ENCODE results near the gene CR1L. TPM values are rescaled to one million over a fixed set of nuclear protein-coding genes. Genes with fewer than 3 reads are reported as not detected.
"Not testable (repeated sequence)": the region's sequence is repeated elsewhere in the genome, so short reads cannot be mapped to it uniquely, and the experiment has no call there.

The CR1L gene
- total RNA-seq, 1 donor: 0.21 TPM

GRCh38 chr1:207658408-207658807, 13.5 kb downstream of the CR1L start:
- Histone ChIP-seq H3K4me1 (ENCODE audit: insufficient read depth, low read length) (no peaks in the 10 kb centered on the region), H3K27me3 (ENCODE audit: insufficient read depth, low read length) (no peaks in the 10 kb centered on the region), H3K9me3 (ENCODE audit: low read depth, low read length) (no peaks in the 10 kb centered on the region), H3K4me3 (ENCODE audit: low read length) (no peak overlapping the region)

GRCh38 chr1:207658904-207659485, 14.1 kb downstream of the CR1L start:
- Histone ChIP-seq H3K27me3 (ENCODE audit: insufficient read depth, low read length) (no peaks in the 10 kb centered on the region), H3K4me3 (ENCODE audit: low read length) (no peak overlapping the region)

GRCh38 chr1:207659545-207660153, 14.7 kb downstream of the CR1L start:
- Histone ChIP-seq H3K4me3 (ENCODE audit: low read length) (no peak overlapping the region), H3K4me1 (ENCODE audit: insufficient read depth, low read length) (no peaks in the 10 kb centered on the region), H3K27me3 (ENCODE audit: insufficient read depth, low read length) (no peaks in the 10 kb centered on the region), H3K9me3 (ENCODE audit: low read depth, low read length) (no peaks in the 10 kb centered on the region)

More at GRCh38 chr1:207658904-207659485, 14.1 kb downstream of the CR1L start:
- Histone ChIP-seq H3K4me1 (ENCODE audit: insufficient read depth, low read length) (no peaks in the 10 kb centered on the region), H3K9me3 (ENCODE audit: low read depth, low read length) (no peaks in the 10 kb centered on the region)

- H3K4me1 ChIP-seq (ENCODE audit: insufficient read depth, low read length); H3K9me3 ChIP-seq (ENCODE audit: low read depth, low read length); H3K4me3 ChIP-seq (ENCODE audit: low read length); H3K27me3 ChIP-seq (ENCODE audit: insufficient read depth, low read length): not testable (repeated sequence)
Measured at GRCh38 chr1:207661420-207661819, 16.5 kb downstream of the CR1L start.

- peaks cover 7% of the 10 kb centered on the region for H3K4me1 ChIP-seq (ENCODE audit: insufficient read depth, low read length)
- no peaks in the 10 kb centered on the region for H3K9me3 ChIP-seq (ENCODE audit: low read depth, low read length)
- peaks cover 57% of the 10 kb centered on the region for H3K27me3 ChIP-seq (ENCODE audit: insufficient read depth, low read length)
- H3K4me3 ChIP-seq (ENCODE audit: low read length): no peak overlapping the region
Measured at GRCh38 chr1:207666342-207666741, 21.4 kb downstream of the CR1L start.

DNA sequence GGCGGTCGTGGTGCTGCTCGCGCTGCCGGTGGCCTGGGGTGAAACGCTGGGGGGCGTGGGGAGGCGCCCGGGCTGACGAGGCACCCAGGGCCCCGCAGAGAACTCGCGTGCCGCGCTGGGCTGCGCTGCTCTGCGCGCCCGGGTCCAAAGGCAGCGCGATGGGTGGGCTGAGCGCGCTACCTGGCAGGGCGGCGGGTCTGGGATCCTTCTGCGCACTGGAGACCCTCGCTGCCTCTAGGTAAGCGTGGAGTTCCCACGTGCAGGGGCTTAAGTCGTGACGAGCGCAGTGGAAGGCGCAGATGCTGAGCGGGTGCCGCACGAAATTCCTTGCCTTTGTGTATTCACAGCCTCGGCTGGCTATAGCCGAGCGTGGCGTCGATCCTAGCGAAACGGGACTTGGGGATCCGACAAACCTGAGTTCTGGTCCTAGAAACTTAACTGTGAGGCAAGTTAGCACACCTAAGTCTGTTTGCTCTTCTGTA, 24.6 kb downstream of the CR1L start:
- Histone ChIP-seq H3K4me3 (ENCODE audit: low read length) (no peak overlapping the region), H3K9me3 (ENCODE audit: low read depth, low read length) (no peaks in the 10 kb centered on the region), H3K4me1 (ENCODE audit: insufficient read depth, low read length) (peaks cover 7% of the 10 kb centered on the region), H3K27me3 (ENCODE audit: insufficient read depth, low read length) (peaks cover 78% of the 10 kb centered on the region)

DNA sequence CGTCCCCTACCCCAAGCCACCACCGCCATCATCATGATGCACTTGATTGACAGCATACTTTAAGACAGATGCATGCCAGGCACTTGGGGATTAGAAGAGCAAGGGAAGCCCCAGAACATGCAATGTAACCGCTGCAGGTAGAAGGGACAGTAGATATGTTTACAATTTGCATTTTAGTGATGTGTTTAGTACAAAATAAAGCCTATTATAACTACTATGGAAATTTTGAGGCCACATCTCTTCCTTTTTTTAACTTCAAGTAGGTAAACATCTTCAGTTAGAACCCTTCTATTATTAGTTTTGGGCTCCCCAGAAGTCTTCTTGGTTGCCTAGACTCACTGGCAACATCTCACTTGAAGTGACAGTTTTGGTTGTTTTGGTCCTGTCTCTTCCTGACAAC, 25.3 kb downstream of the CR1L start:
- Histone ChIP-seq H3K4me3 (ENCODE audit: low read length) (no peak overlapping the region), H3K9me3 (ENCODE audit: low read depth, low read length) (no peaks in the 10 kb centered on the region), H3K4me1 (ENCODE audit: insufficient read depth, low read length) (peaks cover 7% of the 10 kb centered on the region), H3K27me3 (ENCODE audit: insufficient read depth, low read length) (peaks cover 78% of the 10 kb centered on the region)

GRCh38 chr1:207670997-207671396, 26.1 kb downstream of the CR1L start:
- H3K4me1 ChIP-seq (ENCODE audit: insufficient read depth, low read length): peaks cover 7% of the 10 kb centered on the region
- H3K4me3 ChIP-seq (ENCODE audit: low read length): no peak overlapping the region
- H3K9me3 ChIP-seq (ENCODE audit: low read depth, low read length): no peaks in the 10 kb centered on the region
- peaks cover 75% of the 10 kb centered on the region for H3K27me3 ChIP-seq (ENCODE audit: insufficient read depth, low read length)

DNA sequence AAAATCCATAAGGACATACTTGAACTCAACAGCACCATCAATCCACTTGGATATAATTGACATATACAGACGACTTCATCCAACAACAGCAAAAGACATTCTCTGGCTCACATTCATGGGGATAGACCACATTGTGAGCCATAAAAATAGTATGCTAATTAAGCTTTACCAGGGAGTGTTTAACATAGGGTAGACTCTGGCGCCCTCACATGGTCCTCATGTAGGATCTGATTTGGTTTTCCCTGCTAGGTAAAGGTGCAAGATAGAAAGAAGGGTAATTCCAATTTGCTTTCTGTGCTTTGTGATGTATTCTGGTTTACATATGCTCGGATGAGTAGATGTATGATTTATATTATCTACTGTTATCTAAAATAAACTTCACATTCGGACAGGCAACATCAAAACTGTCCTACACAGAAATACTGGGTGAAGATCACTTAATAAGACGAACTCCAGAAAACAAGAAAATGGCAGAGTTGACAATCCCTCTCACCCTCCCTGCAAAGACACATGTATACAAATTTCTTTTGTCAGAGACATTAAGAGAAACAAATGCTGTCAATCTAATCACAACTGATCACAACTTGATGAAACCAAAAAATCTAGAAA, 27.7 kb downstream of the CR1L start:
- Histone ChIP-seq H3K4me1 (ENCODE audit: insufficient read depth, low read length) (peaks cover 7% of the 10 kb centered on the region), H3K9me3 (ENCODE audit: low read depth, low read length) (no peaks in the 10 kb centered on the region), H3K27me3 (ENCODE audit: insufficient read depth, low read length) (peaks cover 58% of the 10 kb centered on the region), H3K4me3 (ENCODE audit: low read length) (no peak overlapping the region)

GRCh38 chr1:207673399-207673798, 28.5 kb downstream of the CR1L start:
- no peak overlapping the region for H3K4me3 ChIP-seq (ENCODE audit: low read length)
- no peaks in the 10 kb centered on the region for H3K9me3 ChIP-seq (ENCODE audit: low read depth, low read length)

DNA sequence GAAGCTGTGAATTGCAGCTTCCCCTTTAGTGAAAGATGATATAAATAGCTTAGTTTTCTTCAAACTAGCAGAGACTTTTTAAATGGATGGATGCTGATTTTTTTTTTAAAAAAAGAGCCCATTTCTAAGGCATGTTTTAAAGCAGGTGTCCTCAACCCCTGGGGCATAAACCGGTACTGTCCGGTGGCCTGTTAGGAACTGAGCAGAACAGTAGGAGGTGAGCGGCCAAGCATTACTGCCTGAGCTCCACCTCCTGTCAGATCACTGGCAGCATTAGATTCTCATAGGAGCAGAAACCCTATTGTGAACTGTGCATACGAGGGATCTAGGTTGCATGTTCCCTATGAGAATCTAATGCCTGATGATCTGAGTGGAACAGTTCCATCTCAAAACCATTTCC, 31.2 kb downstream of the CR1L start:
- no peak overlapping the region for H3K4me3 ChIP-seq (ENCODE audit: low read length)
- no peaks in the 10 kb centered on the region for H3K9me3 ChIP-seq (ENCODE audit: low read depth, low read length)
- H3K27me3 ChIP-seq (ENCODE audit: insufficient read depth, low read length): peaks cover 23% of the 10 kb centered on the region
- H3K4me1 ChIP-seq (ENCODE audit: insufficient read depth, low read length): no peaks in the 10 kb centered on the region

More at GRCh38 chr1:207673399-207673798, 28.5 kb downstream of the CR1L start:
- Histone ChIP-seq H3K4me1 (ENCODE audit: insufficient read depth, low read length) (peaks cover 7% of the 10 kb centered on the region), H3K27me3 (ENCODE audit: insufficient read depth, low read length) (peaks cover 51% of the 10 kb centered on the region)

GRCh38 chr1:207680590-207681388, 35.9 kb downstream of the CR1L start:
- not testable (repeated sequence) for H3K4me3 ChIP-seq (ENCODE audit: low read length); H3K9me3 ChIP-seq (ENCODE audit: low read depth, low read length)

DNA sequence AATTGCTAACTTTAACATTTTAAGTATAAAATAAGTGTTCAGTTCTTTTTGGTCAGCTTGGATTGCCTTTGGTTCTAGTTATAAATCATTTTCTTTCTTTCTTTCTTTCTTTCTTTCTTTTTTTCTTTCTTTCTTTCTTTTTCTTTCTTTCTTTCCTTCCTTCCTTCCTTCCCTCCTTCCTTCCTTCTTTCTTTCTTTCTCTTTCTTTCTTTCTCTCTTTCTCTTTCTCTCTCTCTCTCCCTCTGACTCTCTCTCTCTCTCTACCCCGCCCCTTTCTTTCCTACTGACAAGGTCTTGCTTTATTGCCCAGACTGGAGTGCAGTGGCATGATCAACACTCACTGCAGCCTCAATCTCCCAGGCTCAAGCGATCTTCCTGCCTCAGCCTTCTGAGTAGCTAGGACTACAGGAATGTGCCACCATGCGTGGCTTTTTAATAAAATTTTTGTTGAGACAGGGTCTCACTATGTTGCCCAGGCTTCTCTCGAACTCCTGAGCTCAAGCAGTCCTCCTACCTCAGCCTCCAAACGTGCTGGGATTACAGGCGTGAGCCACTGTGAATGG, 38.0 kb downstream of the CR1L start:
- not testable (repeated sequence) for H3K4me1 ChIP-seq (ENCODE audit: insufficient read depth, low read length); H3K4me3 ChIP-seq (ENCODE audit: low read length); H3K27me3 ChIP-seq (ENCODE audit: insufficient read depth, low read length); H3K9me3 ChIP-seq (ENCODE audit: low read depth, low read length)

More at GRCh38 chr1:207680590-207681388, 35.9 kb downstream of the CR1L start:
- H3K4me1 ChIP-seq (ENCODE audit: insufficient read depth, low read length); H3K27me3 ChIP-seq (ENCODE audit: insufficient read depth, low read length): not testable (repeated sequence)

DNA sequence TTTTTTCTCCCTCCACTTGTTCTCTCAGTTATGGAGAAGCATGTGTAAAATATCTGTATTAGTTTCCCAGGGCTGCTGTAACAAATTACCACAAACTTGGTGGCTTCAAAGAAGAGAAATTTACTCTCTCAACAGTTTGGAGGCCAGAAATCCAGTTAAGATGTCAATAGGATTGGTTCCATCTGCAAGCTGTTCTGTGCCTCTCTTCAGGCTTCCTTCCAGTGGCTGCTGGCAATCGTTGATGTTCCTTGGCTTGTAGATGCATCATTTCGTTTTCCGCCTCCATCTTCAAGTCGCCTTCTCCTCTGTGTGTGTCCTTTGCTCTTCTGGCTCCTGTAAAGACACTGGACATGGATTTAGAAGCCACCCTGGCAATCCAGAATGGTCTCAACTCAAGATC, 45.6 kb downstream of the CR1L start:
- H3K9me3 ChIP-seq (ENCODE audit: low read depth, low read length); H3K4me3 ChIP-seq (ENCODE audit: low read length); H3K27me3 ChIP-seq (ENCODE audit: insufficient read depth, low read length); H3K4me1 ChIP-seq (ENCODE audit: insufficient read depth, low read length): not testable (repeated sequence)

DNA sequence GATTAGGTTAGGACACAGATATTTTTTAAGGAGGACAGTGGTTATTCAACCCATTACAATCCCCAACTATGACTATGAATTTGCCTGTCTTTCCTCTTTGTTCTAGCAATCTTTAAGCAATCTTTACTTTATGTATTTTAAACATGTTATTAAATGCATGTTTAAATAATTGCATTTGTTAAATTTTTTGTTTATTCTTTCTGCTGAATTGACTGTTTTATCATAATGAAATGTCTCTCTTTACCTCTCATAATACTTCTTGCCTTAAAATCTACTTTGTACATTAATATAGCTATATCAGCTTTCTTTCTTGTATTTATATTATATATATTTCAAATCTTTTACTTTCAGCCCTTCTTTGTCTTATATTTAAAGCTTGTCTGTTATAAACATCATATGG, 46.1 kb downstream of the CR1L start:
- H3K4me3 ChIP-seq (ENCODE audit: low read length): no peak overlapping the region
- H3K9me3 ChIP-seq (ENCODE audit: low read depth, low read length): no peaks in the 10 kb centered on the region
- no peaks in the 10 kb centered on the region for H3K4me1 ChIP-seq (ENCODE audit: insufficient read depth, low read length)
- peaks cover 9% of the 10 kb centered on the region for H3K27me3 ChIP-seq (ENCODE audit: insufficient read depth, low read length)
